Inferior parietal cortex (tissue), 1 donor: Measurements from ENCODE around the gene ICAM1.
"Not testable (repeated sequence)": the region's sequence is repeated elsewhere in the genome, so short reads cannot be mapped to it uniquely, and the experiment has no call there.

Source experiments
- DNase-seq: peaks from one replicate; pipeline ENCODE4 v3.0.0-alpha.2; 2016; ENCODE audit errors: extremely low spot score

The ICAM1 gene

DNA sequence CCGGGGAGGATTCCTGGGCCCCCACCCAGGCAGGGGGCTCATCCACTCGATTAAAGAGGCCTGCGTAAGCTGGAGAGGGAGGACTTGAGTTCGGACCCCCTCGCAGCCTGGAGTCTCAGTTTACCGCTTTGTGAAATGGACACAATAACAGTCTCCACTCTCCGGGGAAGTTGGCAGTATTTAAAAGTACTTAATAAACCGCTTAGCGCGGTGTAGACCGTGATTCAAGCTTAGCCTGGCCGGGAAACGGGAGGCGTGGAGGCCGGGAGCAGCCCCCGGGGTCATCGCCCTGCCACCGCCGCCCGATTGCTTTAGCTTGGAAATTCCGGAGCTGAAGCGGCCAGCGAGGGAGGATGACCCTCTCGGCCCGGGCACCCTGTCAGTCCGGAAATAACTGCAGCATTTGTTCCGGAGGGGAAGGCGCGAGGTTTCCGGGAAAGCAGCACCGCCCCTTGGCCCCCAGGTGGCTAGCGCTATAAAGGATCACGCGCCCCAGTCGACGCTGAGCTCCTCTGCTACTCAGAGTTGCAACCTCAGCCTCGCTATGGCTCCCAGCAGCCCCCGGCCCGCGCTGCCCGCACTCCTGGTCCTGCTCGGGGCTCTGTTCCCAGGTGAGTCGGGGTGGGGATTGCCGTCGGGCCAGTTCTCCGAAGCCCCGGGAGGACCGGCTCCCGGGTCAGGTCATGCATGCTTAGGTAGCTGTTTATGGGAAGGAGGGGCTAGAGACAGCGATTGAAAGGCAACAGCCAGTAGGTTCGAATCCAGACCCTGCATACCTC is at the start of gene ICAM1:
Gene ICAM1 (plus strand): TSS at position 505 of the 779 bp plus-strand sequence. CDS start 40 bp downstream, at position 545.
- no peak for DNase-seq

- no peak for DNase-seq
Measured at GRCh38 chr19:10222201-10222890, 48.6 kb upstream of the ICAM1 start.

- DNase-seq = no peak
Measured at GRCh38 chr19:10223488-10224213, 47.3 kb upstream of the ICAM1 start.

DNA sequence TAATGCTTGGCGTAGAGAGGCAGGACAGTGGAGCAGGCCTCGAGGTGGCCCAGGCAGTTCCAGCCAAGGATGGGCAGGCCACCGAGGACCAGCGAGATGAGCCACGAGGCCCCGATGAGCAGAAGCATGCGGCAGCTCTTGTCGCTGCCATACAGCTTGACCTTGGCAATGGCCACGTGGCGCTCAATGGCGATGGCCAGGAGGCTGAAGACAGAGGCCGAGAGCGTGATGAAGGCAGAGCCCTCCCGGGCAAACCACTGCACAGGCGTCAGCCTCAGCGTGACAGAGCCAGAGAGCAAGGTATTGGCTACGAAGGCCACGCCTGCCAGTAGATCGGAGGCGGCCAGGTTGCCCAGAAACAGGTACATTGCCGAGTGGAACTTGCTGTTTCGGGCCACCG is 46.6 kb upstream of the ICAM1 start:
- no peak for DNase-seq

GRCh38 chr19:10226021-10226375 is 44.9 kb upstream of the ICAM1 start:
- DNase-seq = no peak

DNA sequence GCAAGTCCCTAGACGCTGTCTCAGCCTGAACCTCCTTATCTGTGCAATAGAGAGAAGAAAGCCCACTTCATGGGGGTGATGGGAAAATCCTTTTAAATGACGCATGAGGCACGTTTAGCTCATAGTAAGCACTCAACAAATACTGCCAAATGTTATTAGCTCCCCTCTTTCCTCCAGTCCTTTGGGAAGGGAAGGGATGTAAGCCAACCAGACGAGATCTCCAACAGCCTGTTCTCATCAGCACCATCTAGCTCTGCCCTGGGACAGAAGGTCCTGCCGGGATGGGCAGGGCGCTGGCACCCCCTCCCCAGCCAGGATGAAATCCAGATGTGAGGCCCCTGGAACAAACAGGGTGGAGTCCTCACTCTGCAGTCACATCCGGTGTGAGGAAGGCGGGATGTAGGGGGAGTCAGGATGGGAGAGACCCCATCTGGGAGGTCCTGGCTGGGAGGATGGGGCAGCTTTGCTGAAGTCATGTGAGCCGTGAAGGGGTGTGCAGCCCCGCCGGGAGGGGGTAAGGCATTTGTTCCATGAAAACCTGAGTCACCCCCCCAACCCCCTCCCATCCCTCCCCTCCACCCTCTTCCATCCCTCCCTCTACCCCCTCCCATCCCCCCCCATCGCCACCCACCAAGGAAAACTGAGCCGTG is 44.4 kb upstream of the ICAM1 start:
- no peak for DNase-seq

DNA sequence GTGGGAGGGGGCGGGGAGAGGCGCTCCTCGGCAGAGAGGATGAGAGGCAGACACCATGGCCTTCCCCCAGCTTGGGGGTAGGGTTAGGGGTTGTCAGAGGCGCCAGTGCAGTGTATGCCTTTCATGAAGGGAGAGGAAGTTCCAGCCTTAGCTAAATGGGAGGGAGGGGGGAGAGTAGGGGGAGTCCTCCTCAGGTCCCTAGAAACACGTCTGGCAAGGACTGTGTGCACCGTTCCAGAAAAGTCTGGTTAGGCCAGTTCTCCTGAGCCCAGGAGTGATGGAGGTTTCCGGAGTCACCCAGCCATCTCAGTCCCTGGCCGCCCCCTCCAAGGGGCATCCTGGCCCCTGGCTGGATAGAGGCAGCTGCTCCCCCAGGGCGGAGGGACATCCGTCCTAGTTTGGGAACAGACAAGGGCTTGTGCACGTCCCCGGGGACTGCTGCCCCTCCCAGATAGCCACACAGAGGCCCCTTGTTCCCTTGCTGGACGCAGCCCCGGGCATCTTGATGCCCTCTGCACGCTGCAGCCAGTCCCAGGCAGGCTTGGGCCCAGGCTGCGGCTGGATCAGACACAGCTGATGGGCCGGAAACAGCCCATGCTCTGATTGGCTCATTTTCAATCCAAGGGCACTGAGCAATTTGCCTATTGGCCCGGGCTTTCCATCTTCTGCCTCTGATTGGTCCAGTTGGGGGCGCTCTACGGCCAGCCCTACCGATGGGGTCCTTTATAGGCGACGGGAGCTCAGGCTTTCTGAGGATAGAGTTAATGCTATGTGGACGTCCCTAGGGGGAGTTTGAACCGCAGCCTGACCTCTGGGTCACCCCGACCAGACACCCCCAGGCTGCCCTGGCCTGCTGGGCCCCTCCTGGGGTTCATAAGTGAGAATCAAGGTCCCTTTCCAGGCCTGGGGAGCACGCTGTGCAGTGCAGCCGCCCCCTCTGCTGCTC is 43.6 kb upstream of the ICAM1 start:
- DNase-seq = peak; percentile 83

DNA sequence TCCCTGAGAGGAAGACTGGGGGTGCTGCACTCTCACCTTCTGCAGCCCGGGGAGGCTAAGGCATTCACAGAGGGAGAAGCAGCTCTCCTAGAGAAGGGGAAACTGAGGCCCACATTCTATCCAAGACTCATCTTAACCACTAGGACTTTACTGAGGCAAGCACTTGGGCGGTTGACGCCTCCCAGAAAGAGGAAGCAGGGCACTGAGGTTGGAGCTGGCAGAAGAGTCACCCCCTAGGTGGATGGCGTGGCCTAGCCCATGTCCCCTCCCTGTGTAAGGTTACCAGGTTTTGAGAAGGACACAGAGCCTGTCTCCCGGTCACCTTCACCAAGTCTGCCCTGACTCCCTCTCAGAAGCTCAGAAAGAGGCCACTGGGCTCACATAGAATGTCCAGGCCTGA is 42.5 kb upstream of the ICAM1 start:
- DNase-seq = no peak

DNA sequence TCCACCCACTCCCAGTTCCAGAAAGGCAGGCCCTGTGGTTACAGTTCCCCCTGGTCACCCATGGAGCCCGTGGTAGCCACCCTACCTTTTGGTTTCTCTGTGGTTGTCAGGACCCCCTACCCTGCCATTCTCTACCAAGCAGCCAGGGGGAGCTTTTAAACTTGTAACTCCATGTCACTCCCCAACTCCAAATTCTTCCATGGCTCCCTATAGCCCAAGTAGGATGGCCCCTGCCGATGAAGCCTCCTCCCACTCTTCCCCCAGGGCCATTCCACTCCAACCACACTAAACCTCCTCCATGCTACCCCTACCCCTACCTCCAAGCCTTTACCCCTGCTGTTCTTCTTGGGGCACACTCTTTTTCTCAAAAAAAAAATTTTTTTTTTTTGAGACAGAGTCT is 42.0 kb upstream of the ICAM1 start:
- DNase-seq = no peak

DNA sequence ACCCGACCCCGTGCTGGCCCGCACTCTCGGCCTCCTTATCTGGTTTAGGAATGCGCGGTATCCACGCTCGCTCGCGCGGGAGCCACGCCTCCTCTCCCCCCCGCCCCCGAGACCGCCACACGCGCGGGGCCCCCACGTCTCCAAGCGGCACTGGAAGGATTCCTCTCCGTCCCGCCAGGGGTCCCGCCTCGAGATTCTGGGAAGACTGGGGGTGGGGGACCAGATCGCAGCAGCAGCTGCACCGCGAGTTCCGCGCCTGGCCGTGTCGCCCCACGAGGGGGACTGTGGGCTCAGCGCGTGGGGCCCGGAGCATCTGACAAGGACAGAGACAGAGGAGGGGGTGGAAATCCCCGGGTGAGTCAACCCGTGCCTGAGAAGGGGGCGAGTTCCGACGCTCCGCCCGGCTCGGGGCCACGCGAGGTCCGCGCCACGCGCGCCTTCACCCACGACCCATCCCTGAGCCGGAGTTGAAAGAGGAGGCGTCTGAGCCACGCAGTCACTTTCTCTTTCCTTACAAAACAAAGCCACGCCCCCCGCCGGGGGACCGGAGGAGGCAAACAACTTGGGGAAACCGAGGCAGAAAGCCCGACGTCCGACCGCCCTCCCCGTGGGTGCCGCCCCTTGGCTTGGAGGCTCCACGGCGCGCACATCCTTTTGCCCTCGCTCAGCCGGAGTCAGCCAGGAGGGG is 40.6 kb upstream of the ICAM1 start:
- DNase-seq = no peak

GRCh38 chr19:10230861-10231611 is 39.9 kb upstream of the ICAM1 start, which contains the start of gene S1PR2:
Gene S1PR2, minus strand, starts transcription at chr19:10231331. Its CDS starts 6,426 bp downstream, at chr19:10224905.
- no peak for DNase-seq

DNA sequence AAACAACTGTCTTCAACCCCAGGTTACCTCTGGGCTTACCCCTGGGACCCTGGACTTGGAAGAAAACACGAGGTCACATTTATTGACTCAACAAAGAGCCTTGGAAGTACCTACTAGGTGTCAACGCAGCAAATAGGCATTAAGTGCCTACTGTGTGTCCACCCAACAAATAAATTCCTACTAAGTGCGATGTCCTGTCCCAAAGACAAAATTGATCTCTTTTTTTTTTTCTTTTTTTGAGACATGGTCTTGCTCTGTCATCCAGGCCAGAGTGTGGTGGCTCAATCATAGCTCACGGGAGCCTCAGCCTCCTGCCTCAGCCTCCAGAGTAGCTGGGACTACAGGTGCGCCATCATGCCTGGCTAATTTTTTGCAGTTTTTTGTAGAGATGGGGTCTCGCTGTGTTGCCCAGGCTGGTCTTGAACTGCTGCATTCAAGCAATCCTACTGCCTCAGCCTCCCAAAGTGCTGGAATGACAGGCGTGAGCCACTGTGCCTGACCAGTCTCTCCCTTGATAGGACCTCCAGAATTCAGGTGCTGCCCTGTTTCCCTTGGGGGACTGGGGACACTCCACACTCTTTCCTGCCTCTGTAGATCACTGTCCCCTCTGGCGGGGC is 39.2 kb upstream of the ICAM1 start:
- no peak for DNase-seq

DNA sequence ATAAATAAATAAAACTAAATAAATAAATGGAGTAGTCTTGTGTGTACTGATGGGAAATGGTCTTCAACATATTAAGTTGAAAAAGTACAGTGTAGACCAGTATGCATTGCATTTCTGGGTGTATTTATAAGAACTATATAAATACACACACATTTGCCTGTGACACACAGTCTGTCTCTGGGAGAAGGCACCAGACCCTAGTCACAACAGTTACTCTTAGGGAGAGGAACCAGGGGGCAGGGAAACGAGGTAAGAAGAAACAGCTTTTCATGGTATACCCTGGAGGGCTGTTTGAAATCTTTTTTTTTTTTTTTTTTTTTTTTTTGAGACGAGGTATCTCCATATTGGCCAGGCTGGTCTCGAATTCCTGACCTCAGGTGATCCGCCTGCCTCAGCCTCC is 37.0 kb upstream of the ICAM1 start:
- DNase-seq = no peak

- DNase-seq = no peak
Measured at GRCh38 chr19:10235003-10235402, 35.9 kb upstream of the ICAM1 start.

GRCh38 chr19:10235409-10235808 is 35.5 kb upstream of the ICAM1 start:
- DNase-seq = not testable (repeated sequence)

DNA sequence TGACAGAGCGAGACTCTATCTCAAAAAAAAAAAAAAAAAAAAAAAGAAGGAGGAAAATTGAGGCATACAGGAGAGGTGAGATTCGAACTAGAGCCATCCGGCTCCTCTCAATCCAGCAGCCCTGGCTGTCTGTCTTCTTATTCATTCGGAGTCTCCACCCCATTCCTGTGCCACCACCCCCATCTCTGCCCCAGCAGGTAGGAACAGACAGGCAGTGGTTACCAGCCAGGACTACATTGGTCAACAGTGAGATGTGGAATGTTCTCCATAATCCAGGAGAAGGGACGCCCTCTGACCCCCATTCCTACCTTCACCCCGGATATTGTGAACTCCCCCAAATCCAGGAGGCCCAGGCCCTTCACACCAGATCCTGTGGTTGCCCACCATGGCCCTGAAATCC is 33.2 kb upstream of the ICAM1 start:
- no peak for DNase-seq

GRCh38 chr19:10238172-10238783 is 32.6 kb upstream of the ICAM1 start:
- no peak for DNase-seq

- DNase-seq = not testable (repeated sequence)
Measured at GRCh38 chr19:10241826-10242449, 29.0 kb upstream of the ICAM1 start.
